ENCODE data around the gene SEL1L2.
A peak's percentile ranks its signal among the peaks of the same experiment; 100 is the strongest.

SEL1L2 gene

GRCh38 chr20:13865791-13866351 lies 124.5 kb downstream of the SEL1L2 start:
- DNase-seq (ENCODE audit: low read depth): no peak

- DNase-seq (ENCODE audit: low read depth): no peak
These were observed 125.3 kb downstream of the SEL1L2 start for GRCh38 chr20:13865156-13865555.

- DNase-seq (ENCODE audit: low read depth): no peak
These were observed 127.2 kb downstream of the SEL1L2 start for GRCh38 chr20:13863244-13863643.

DNA sequence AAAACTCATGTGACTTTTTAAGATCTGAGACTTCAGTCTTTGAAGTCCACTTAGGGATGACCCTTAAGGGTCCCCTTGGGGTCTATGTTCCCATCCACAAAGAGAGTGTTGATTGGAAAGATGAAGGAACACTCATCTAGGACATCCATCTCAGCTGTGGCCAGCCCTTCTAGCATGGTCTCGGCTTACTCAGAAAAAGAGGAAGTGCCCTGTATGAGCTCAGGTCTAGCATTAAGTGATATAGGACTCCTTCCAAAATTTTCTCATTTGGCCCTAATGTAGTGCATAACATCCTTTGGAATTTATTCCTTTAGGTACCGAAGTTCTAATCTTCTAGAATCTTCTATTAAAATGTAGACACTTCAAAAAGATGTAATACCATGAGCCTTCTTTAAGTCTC lies 128.2 kb downstream of the SEL1L2 start:
- DNase-seq (ENCODE audit: low read depth): no peak

DNA sequence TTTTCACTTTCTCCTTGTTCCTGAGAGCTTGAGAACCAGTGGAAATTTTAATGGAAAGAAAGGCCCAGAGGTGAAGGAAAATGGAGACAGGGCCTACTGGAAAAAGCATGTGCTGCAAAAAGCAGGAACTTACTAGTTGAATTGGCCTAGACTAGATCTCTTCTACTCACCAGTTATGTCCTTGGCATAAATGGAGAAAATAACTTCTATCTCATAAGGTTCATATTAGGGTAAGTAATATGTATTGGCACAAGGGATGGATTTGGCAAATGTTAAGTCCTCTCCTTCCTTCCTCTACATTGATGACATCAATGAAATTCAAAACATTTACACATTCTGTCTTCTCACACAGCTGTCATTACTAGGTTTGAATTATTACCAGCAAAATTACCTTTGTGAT lies 131.5 kb downstream of the SEL1L2 start:
- DNase-seq (ENCODE audit: low read depth): no peak

DNA sequence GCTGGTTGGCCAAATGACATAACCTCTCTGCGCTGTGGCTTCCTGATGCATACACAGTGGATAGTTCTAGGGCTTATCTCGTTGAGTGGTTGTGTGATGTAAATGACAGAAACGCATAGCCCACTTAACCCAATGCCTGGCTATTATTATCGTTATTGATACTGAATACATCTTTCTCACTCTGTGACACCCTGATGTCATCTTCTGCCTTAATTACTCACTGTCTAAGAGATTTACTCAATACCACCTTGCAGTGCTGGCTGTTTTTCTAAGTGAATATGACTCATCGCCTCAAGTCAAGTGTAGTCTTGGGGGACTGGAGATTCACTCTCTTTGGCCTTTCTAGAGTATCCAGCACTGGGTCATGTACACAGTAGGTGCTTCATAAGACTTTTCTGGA lies 132.0 kb downstream of the SEL1L2 start:
- no peak for DNase-seq (ENCODE audit: low read depth)

- no peak for DNase-seq (ENCODE audit: low read depth)
These were observed 132.5 kb downstream of the SEL1L2 start for GRCh38 chr20:13857961-13858360.

DNA sequence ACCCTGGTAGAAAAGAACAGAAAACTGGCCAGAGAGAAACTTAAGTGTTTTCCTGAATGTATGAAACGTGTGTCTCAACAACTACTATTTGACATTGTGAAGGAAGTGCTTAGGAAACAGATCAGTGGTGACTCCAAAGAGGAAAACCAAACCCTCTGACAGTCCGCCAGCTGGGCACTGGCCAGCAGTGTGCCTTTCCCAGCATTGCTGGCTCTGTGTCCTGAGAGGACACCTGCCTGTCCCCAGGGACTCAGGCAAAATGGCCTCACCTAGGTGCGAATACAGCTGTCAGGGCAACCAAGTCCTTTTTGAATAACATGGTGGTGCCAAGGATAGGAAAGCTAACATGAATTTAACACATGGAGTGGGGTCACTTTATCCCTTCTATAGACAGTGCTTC lies 133.1 kb downstream of the SEL1L2 start:
- DNase-seq (ENCODE audit: low read depth): no peak

GRCh38 chr20:13856354-13856753 lies 134.1 kb downstream of the SEL1L2 start:
- no peak for DNase-seq (ENCODE audit: low read depth)

- DNase-seq (ENCODE audit: low read depth): no peak
These were observed 134.8 kb downstream of the SEL1L2 start for GRCh38 chr20:13855613-13856012.

GRCh38 chr20:13852306-13852705 lies 138.1 kb downstream of the SEL1L2 start:
- DNase-seq (ENCODE audit: low read depth): no peak

- no peak for DNase-seq (ENCODE audit: low read depth)
These were observed 139.1 kb downstream of the SEL1L2 start for GRCh38 chr20:13851279-13851678.

DNA sequence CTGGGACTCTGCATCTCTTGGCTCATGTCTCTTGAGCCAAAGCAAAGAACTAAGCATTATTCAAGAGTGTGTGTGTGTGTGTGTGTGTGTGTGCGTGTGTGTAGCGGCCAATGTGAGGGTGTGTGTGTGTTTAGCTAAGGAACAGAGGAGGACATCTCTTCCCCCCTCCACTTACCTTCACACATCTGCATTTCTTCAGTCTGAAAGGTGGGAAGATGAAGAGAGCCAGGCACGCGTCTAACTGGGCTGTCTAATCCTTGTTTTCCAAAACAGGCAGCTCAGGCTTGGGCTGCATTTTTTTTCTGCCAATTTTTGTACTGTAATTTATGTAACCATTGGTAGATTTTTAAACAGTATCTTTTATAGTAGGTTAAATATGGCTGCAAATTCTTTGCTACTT lies 146.1 kb downstream of the SEL1L2 start:
- no peak for DNase-seq (ENCODE audit: low read depth)

GRCh38 chr20:13841206-13841605 lies 149.2 kb downstream of the SEL1L2 start:
- DNase-seq (ENCODE audit: low read depth): no peak

DNA sequence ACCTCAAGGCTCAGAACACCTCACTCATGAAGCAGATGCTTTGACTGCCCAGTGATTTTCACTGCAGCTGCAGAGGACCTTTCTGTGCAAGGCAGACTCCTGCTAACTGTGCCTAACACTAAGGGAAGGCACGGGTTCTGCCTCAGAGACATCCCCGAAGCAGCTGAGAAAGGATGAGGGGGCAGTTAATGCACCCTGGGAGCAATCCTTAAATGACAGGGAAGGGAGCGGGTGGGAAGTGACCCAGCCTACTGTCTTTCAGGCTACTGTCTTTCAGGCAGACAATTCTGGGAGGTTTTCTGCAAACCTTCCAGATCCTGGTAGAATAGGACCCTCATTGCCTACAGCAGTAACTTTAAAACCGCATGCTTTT lies 150.3 kb downstream of the SEL1L2 start:
- DNase-seq (ENCODE audit: low read depth): no peak

GRCh38 chr20:13839421-13840092 lies 150.9 kb downstream of the SEL1L2 start:
- DNase-seq (ENCODE audit: low read depth): no peak

GRCh38 chr20:13838664-13839063 lies 151.8 kb downstream of the SEL1L2 start:
- DNase-seq (ENCODE audit: low read depth): no peak

DNA sequence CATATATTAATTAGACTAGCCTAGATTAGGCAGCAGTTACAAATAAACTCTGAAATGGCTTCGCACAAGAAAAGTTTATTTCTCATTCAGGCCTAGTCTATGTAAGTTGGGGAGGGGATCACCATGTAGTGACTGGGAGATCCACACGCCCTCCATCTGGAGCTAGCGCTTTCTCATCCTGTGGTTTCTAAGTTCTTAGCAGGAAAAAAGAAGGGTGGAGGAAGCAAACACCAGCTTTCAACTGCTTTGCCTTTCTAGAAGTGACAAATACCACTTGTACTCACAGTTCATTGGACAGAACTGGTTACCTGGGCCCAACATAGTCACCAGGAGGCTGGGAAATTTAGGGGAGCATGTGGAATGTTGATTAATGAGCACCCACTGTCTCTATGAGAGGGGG lies 158.9 kb downstream of the SEL1L2 start:
- no peak for DNase-seq (ENCODE audit: low read depth)

DNA sequence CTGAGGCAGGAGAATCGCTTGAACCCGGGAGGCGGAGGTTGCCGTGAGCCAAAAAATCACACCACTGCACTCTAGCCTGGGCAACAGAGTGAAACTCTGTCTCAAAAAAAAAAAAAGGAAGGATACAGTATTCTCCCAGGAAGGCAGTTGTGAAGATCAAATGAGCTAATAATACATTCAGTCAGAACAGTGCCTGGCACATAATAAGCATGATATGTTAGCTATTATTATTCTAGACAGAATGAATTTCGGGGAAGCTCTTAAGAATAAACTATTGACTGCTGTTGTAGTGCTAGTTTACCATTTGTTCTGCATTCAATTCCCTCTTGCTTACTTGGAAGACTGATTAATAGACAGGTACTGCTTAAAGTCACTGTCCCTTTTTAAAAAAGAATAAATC lies 164.9 kb downstream of the SEL1L2 start:
- no peak for DNase-seq (ENCODE audit: low read depth)

DNA sequence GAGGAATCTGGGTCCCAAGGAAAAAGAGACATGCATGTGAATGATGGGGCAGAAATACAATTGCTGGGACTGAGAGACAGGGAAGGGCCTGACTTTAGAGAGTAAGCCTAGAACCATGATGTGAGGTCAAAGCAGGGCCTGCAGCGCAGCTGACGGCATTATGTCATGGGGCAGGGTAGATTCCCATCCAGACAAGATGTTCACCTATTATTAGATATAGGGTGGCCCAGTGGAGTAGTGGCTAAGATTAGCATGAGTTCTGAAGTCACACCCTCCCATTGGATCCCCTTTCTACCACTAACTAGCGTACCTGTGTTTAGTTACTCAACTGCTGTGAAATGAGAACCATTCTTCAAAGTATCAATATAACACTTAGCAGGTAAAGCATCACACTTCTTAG lies 166.0 kb downstream of the SEL1L2 start:
- DNase-seq (ENCODE audit: low read depth): no peak

GRCh38 chr20:13822459-13822858 lies 168.0 kb downstream of the SEL1L2 start:
- no peak for DNase-seq (ENCODE audit: low read depth)

GRCh38 chr20:13821876-13822275 lies 168.5 kb downstream of the SEL1L2 start:
- no peak for DNase-seq (ENCODE audit: low read depth)

DNA sequence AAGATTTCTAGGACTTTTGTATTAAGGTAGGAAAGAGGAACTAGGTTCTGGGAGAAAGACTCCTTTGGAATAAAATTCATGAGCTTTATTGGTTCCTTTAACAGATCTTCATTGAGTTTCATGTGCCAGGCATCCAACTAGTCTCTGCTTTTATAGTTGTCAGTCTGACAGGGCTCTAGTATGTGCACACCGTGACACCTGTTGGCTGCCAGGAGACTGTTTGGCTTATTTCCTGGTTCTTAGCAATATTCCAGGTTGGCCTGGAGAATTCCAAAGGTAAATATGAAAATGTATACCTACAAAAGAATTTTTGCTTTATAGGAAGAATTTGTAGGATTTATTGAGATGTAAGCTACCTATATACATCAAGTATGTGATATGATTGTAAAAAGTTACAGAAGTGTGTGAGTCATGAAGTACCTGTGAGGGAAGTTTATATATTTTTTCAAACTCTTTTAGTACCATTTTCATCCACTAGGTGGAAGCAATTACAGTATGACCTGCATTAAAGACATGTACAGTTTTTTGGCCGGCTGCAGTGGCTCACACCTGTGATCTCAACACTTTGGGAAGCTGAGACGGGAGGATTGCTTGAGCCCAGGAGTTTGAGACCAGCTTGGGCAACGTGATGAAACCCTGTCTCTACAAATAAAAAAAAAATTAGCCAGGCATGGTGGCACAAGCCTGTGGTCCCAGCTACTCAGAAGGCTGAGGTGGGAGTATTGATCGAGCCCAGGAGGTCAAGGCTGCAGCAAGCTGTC lies 170.3 kb downstream of the SEL1L2 start:
- peak; percentile 24 for DNase-seq (ENCODE audit: low read depth)

GRCh38 chr20:13817342-13817741 lies 173.1 kb downstream of the SEL1L2 start:
- DNase-seq (ENCODE audit: low read depth): no peak

Measured in CMK (cell line).